Smooth muscle cell (in vitro differentiated cells): ENCODE measurements around the gene HIVEP3. TPM values are rescaled to one million over a fixed set of nuclear protein-coding genes. Genes with fewer than 3 reads are reported as not detected.

Experiments
- DNase-seq: peaks from one replicate; lab custom pipeline; 2025; ENCODE audit not compliant: unreplicated experiment; lab: John Stamatoyannopoulos, UW
- H2AFZ ChIP-seq: fragments of 200-600 bp; sonication (generic); 2 replicates; pipeline ENCODE4 v1.6.0; 2016; ENCODE audit warnings: antibody characterized with exemption, low read depth, mild to moderate bottlenecking
- H3F3A ChIP-seq: fragments of 200-600 bp; sonication (generic); 2 replicates; pipeline ENCODE4 v1.6.0; 2017; ENCODE audit warnings: antibody characterized with exemption, low read depth
- H3K27ac ChIP-seq: fragments of 200-600 bp; sonication (generic); 2 replicates; pipeline ENCODE4 v1.5.1; 2016; ENCODE audit warnings: low read depth, mild to moderate bottlenecking
- H3K27me3 ChIP-seq: fragments of 200-600 bp; sonication (generic); 2 replicates; pipeline ENCODE4 v1.6.1; 2016; ENCODE audit warnings: low read depth, mild to moderate bottlenecking
- H3K36me3 ChIP-seq: fragments of 200-600 bp; sonication (generic); 2 replicates; pipeline ENCODE4 v1.5.1; 2016; ENCODE audit warnings: low read depth
- H3K4me1 ChIP-seq: fragments of 200-600 bp; sonication (generic); 2 replicates; pipeline ENCODE4 v1.5.1; 2016; ENCODE audit warnings: low read depth
- H3K4me2 ChIP-seq: fragments of 200-600 bp; sonication (generic); 2 replicates; pipeline ENCODE4 v1.6.0; 2016; ENCODE audit warnings: mild to moderate bottlenecking
- H3K4me3 ChIP-seq: fragments of 200-600 bp; sonication (generic); 2 replicates; pipeline ENCODE4 v1.5.1; 2016; ENCODE audit warnings: mild to moderate bottlenecking
- H3K79me2 ChIP-seq: fragments of 200-600 bp; sonication (generic); 2 replicates; pipeline ENCODE4 v1.6.0; 2016; ENCODE audit warnings: low read depth, mild to moderate bottlenecking
- H3K9ac ChIP-seq: fragments of 200-600 bp; sonication (generic); 2 replicates; pipeline ENCODE4 v1.6.0; 2016; ENCODE audit warnings: low read depth
- H3K9me3 ChIP-seq: fragments of 200-600 bp; sonication (generic); replicated peaks from 2 replicates; pipeline ENCODE4 v1.5.1; 2016; ENCODE audit warnings: low read depth
- H4K20me1 ChIP-seq: fragments of 200-600 bp; sonication (generic); 2 replicates; pipeline ENCODE4 v1.6.0; 2016; ENCODE audit warnings: low read depth
- WGBS: methylation state at CpG from one replicate; pipeline ENCODE4 v1.1.7; 2016; ENCODE audit warnings: low lambda C conversion rate; 5-methylcytosine and 5-hydroxymethylcytosine counted together
- polyA plus RNA-seq: library from polyadenylated mRNA; unstranded; fragments of >200 nt; fragmentation: Nextera tagmentation; extraction: Ambion mirVana; gene quantifications from 2 replicates; pipeline ENCODE4 v1.2.1, GENCODE V29; 2016
- total RNA-seq: library from RNA; depleted of rRNA; stranded (reverse); fragments of >200 nt; gene quantifications from 2 replicates; pipeline ENCODE4 v1.2.3, GENCODE V29; 2014
- TF ChIP-seq, protein P1 (sequence below): fragments of 200-600 bp; sonication (generic); IDR thresholded peaks from 2 replicates; pipeline ENCODE4 v1.5.1; 2017; ENCODE audit warnings: borderline replicate concordance, mild to moderate bottlenecking, antibody characterized with exemption; ENCODE audit not compliant: insufficient read depth, poor library complexity, severe bottlenecking

Gene HIVEP3
- total and polyA plus RNA-seq, 2 experiments from 2014 or later, result 2.1 to 6.4 TPM

DNA sequence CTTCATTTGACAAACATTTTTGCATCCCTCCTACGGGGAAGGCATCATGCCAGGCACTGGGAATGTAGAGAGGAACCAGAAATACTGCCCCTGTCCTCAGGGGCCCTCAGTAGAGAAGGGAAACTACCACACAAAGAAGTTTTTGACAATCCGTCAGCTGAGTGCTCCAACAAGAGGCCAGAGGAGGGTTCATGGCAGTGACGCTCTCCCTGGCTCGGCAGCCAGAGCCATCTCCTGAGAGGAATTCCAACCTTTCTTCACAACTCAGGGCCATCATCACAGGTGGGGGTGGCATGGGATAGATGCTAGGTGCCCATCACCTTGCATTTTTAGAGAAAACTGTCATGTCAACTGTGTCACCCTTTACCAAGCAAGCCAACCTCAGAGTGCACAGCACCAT lies 154.1 kb downstream of the HIVEP3 start:
- Histone ChIP-seq H3K36me3 (no peaks in the 10 kb centered on the region), H3K4me1 (no peaks in the 10 kb centered on the region), H3K27me3 (no peaks in the 10 kb centered on the region), H3F3A (no peaks in the 10 kb centered on the region), H4K20me1 (no peaks in the 10 kb centered on the region), H3K9ac (no peak overlapping the region), H3K4me3 (no peak overlapping the region), H3K27ac (no peak overlapping the region), H2AFZ (no peak overlapping the region), H3K4me2 (no peak overlapping the region), H3K9me3 (no peaks in the 10 kb centered on the region), H3K79me2 (no peaks in the 10 kb centered on the region)
- 68% methylated on average over 4 of the region's 4 CpGs for WGBS
- TF ChIP-seq, protein P1, sequence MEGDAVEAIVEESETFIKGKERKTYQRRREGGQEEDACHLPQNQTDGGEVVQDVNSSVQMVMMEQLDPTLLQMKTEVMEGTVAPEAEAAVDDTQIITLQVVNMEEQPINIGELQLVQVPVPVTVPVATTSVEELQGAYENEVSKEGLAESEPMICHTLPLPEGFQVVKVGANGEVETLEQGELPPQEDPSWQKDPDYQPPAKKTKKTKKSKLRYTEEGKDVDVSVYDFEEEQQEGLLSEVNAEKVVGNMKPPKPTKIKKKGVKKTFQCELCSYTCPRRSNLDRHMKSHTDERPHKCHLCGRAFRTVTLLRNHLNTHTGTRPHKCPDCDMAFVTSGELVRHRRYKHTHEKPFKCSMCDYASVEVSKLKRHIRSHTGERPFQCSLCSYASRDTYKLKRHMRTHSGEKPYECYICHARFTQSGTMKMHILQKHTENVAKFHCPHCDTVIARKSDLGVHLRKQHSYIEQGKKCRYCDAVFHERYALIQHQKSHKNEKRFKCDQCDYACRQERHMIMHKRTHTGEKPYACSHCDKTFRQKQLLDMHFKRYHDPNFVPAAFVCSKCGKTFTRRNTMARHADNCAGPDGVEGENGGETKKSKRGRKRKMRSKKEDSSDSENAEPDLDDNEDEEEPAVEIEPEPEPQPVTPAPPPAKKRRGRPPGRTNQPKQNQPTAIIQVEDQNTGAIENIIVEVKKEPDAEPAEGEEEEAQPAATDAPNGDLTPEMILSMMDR, result no peak
- no peak for DNase-seq

GRCh38 chr1:41762777-41763176 lies 155.9 kb downstream of the HIVEP3 start:
- DNase-seq, result no peak

GRCh38 chr1:41762251-41762650 lies 156.5 kb downstream of the HIVEP3 start:
- H3K36me3 ChIP-seq, result no peaks in the 10 kb centered on the region
- no peaks in the 10 kb centered on the region for H3K27me3 ChIP-seq
- no peaks in the 10 kb centered on the region for H3K4me1 ChIP-seq
- H3K79me2 ChIP-seq, result no peaks in the 10 kb centered on the region
- no peak overlapping the region for H3K4me2 ChIP-seq
- no peak overlapping the region for H2AFZ ChIP-seq
- 46% methylated on average over 4 of the region's 4 CpGs for WGBS
- H4K20me1 ChIP-seq, result no peaks in the 10 kb centered on the region
- no peak overlapping the region for H3K4me3 ChIP-seq
- H3F3A ChIP-seq, result peaks cover 5% of the 10 kb centered on the region
- no peak overlapping the region for H3K27ac ChIP-seq
- no peak overlapping the region for H3K9ac ChIP-seq
- H3K9me3 ChIP-seq, result no peaks in the 10 kb centered on the region
- TF ChIP-seq, protein P1, result no peak
- DNase-seq, result no peak

More at GRCh38 chr1:41762777-41763176, 155.9 kb downstream of the HIVEP3 start:
- no peaks in the 10 kb centered on the region for H3K79me2 ChIP-seq
- no peaks in the 10 kb centered on the region for H3K9me3 ChIP-seq
- no peaks in the 10 kb centered on the region for H3K4me1 ChIP-seq
- WGBS, result 100% methylated on average over 1 of the region's 1 CpG
- no peak overlapping the region for H3K4me2 ChIP-seq
- no peaks in the 10 kb centered on the region for H4K20me1 ChIP-seq
- no peak overlapping the region for H2AFZ ChIP-seq
- H3K9ac ChIP-seq, result no peak overlapping the region
- TF ChIP-seq, protein P1, result no peak
- no peak overlapping the region for H3K27ac ChIP-seq
- no peak overlapping the region for H3K4me3 ChIP-seq
- peaks cover 5% of the 10 kb centered on the region for H3F3A ChIP-seq
- H3K36me3 ChIP-seq, result no peaks in the 10 kb centered on the region
- H3K27me3 ChIP-seq, result no peaks in the 10 kb centered on the region

DNA sequence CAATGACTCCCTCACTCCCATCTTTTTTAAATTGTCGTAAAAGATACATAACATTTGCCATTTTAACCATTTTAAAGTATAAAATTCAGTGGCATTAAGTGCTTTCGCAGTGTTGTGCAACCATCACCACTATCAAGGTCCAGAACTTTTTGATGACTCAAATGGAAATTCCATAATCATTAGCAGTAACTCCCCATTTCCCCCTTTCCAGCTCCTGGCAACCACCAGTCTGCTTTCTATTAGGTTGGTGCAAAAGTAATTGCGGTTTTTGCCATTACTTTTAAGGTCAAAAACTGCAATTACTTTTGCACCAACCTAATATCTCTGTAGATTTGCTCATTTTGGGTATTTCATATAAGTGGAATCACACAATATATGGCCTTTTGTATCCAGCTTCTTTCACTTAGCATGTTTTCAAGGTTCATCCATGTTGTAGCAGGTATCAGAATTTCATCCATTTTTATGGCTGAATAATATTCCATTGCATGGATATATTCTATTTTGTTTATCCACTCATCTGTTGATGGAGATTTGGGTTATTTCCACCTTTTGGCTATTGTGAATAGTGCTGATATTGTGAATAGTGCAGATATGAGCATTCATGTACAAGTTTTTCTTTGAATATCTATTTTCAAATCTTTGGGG lies 159.7 kb downstream of the HIVEP3 start:
- Histone ChIP-seq H3K27ac (peak overlapping the region; percentile 76), H3K9me3 (no peaks in the 10 kb centered on the region), H2AFZ (no peak overlapping the region), H3K9ac (no peak overlapping the region), H3K36me3 (no peaks in the 10 kb centered on the region), H3K27me3 (no peaks in the 10 kb centered on the region), H3K79me2 (no peaks in the 10 kb centered on the region), H3K4me3 (no peak overlapping the region), H3K4me1 (no peaks in the 10 kb centered on the region), H3K4me2 (peak overlapping the region; percentile 31), H3F3A (peaks cover 5% of the 10 kb centered on the region), H4K20me1 (no peaks in the 10 kb centered on the region)
- TF ChIP-seq, protein P1, result no peak
- DNase-seq, result no peak
- WGBS, result 49% methylated on average over 3 of the region's 3 CpGs
